ENCODE results near the gene SFXN5. TPM values are rescaled to one million over a fixed set of nuclear protein-coding genes. Genes with fewer than 3 reads are reported as not detected.
"Not testable (repeated sequence)": the region's sequence is repeated elsewhere in the genome, so short reads cannot be mapped to it uniquely, and the experiment has no call there.

The SFXN5 gene, protein sequence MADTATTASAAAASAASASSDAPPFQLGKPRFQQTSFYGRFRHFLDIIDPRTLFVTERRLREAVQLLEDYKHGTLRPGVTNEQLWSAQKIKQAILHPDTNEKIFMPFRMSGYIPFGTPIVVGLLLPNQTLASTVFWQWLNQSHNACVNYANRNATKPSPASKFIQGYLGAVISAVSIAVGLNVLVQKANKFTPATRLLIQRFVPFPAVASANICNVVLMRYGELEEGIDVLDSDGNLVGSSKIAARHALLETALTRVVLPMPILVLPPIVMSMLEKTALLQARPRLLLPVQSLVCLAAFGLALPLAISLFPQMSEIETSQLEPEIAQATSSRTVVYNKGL
- 10 to 100 TPM; 25.2 to 33.7 (median 27.5) TPM for polyA plus RNA-seq (ENCODE audit: insufficient read length in 4 of 4)

DNA sequence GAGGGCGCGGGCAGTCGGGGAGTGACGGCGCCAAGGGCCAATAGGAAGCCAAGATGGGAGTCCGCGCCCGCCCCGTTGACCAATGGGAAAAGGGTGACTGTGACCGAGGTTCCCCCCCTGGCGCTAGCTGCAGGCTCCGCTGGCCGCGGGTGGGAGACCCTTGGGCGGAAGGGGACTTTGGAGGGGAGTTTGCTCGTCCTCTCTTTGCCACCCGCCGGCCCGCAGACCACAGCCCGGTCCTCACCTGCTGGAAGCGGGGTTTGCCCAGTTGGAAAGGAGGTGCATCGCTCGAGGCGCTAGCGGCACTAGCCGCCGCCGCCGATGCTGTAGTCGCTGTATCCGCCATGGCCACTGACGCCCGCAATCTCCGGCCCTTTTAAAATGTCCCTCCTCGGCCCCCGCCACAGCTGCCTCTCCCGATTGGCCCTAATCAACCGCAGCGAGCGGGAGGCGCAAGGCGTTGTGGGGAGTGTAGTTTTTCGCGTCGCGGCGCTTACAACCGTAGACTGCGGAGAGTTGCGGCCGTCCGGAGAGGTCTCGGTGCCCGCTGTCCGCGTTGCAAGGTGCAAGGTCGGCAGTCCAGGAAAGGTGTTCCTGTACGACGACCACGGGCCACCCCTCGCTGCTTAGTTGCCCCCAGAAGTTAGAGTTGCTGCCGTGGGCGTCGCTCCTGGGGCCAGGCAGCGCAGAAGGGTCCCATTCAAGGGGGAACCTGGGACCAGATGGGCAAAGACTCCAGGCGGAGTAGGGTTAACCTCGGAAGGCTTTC lies at the start of gene SFXN5:
SFXN5 (minus strand) TSS at position 353 of the 769 bp plus-strand sequence; CDS start at position 346, 7 bp downstream.
- DNase-seq (ENCODE audit: low read depth in 4 of 4, low spot score in 2 of 4) = peak; percentile 91 to 95 (median 94)

DNA sequence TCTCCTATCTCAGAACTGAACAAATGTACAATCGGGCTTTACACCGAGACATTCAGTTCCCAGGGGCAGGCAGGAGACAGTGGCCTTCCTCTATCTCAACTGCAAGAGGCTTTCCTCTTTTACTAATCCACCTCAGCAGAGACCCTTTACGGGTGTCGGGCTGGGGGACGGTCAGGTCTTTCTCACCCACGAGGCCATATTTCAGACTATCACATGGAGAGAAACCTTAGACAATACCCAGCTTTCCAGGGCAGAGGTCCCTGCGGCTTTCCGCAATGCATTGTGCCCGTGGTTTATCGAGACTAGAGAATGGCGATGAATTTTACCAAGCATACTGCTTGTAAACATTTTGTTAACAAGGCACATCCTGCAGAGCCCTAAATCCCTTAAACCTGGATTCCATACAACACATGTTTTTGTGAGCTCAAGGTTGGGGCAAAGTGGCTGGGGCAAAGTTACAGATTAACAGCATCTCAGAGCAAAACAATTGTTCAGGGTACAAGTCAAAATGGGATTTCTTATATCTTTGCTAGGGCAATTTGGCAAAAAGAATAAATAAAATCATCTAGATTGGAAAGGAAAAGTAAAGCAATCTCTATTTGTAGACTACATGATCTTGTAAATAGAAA lies 48.2 kb upstream of the SFXN5 start:
- DNase-seq (ENCODE audit: low read depth in 4 of 4, low spot score in 2 of 4) = not testable (repeated sequence)

DNA sequence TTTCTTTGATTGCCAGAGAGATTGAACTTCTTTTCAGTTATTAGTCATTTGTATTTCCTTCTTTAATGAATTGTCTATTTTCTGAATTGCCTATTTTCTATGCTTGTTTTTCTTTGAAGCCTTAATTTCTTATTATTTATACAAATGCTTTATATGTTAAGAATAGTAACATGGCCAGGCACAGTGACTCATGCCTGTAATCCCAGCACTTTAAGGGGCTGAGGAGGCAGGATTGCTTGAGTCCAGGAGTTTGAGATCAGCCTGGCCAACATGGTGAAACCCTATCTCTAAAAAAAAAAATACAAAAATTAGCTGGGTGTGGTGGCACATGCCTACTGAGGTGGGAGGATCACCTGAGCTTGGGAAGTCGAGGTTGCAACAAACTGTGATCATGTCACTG lies 45.9 kb upstream of the SFXN5 start:
- no peak for DNase-seq (ENCODE audit: low read depth in 4 of 4, low spot score in 2 of 4)

- DNase-seq (ENCODE audit: low read depth in 4 of 4, low spot score in 2 of 4) = no peak
Observed at GRCh38 chr2:73116182-73116960, 44.9 kb upstream of the SFXN5 start.

DNA sequence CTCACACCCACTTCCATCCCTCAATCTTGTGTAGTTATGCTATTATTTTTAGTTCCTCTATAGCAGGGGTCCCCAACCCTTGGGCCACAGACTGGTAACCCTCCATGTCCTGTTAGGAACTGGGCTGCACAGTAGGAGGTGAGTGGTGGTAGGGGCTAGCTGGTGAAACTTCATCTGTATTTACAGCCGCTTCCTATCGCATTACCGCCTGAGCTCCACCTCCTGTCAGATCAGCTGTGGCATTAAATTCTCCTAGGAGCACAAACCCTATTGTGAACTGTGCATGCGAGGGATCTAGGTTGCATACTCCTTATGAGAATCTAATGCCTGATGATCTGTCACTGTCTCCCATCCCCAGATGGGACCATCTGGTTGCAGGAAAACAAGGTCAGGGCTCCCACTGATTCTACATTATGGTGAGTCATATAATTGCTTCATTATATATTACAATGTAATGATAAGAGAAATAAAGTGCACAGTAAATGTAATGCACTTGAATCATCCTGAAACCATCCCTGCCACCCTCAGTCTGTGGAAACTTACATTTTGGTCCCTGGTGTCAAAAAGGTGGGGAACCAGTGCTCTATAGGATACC lies 42.9 kb upstream of the SFXN5 start:
- DNase-seq (ENCODE audit: low read depth in 4 of 4, low spot score in 2 of 4) = no peak

GRCh38 chr2:73112913-73113854 lies 41.7 kb upstream of the SFXN5 start, which contains the start of gene RAB11FIP5:
Gene RAB11FIP5, minus strand, starts transcription at chr2:73112948. Its CDS starts 171 bp downstream, at chr2:73112777.
- peak in 1 of 4 donors; percentile 21 for DNase-seq (ENCODE audit: low read depth in 4 of 4, low spot score in 2 of 4)

GRCh38 chr2:73112026-73112912 lies 40.8 kb upstream of the SFXN5 start:
- DNase-seq (ENCODE audit: low read depth in 4 of 4, low spot score in 2 of 4) = no peak

DNA sequence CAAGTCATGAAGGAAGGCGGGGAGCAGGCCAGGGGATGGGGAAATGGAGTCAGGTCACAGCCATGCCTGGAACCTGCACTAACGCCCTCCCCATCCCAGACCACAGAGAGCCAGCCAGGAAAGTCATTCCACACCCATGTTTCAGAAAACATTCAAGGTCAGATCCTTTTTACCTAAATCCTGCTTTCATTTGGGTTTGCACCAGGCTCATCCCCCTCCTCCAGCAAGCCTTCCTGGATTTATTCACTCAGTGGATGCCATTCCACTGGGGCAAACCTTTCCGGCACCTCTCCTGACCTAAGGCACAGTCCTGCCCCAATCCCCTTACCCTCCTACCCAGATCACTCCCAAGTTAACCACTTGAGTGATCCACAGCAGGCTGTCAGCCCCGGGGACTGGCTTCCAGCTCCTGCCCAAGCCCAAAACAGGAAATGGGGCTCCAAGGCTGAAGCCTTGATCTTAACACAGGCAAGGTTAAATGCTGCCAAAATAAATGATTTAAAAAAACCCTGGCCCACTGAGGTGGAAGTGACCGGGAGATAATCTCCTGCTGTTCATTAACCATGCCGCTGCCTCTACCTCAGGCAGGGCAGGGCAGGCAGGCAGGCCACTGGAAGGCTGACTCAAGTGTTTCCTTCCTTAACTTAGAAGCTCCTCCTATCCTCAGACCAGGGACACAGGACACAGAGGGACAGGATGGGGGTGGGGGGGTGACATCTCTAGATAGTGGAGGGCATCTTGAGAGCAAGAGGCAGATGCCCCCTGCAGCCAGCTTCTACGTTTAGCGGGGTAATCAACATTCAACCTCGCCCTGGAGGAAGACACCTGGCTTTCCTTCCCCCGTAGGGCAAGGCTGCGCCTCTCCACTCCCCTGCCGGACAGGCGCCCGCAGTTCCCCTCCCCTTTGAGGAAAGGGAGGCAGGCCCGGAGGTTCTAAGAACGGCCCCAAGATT lies 39.8 kb upstream of the SFXN5 start:
- DNase-seq (ENCODE audit: low read depth in 4 of 4, low spot score in 2 of 4) = no peak

- DNase-seq (ENCODE audit: low read depth in 4 of 4, low spot score in 2 of 4) = no peak
Observed at GRCh38 chr2:73110168-73111072, 38.9 kb upstream of the SFXN5 start.

DNA sequence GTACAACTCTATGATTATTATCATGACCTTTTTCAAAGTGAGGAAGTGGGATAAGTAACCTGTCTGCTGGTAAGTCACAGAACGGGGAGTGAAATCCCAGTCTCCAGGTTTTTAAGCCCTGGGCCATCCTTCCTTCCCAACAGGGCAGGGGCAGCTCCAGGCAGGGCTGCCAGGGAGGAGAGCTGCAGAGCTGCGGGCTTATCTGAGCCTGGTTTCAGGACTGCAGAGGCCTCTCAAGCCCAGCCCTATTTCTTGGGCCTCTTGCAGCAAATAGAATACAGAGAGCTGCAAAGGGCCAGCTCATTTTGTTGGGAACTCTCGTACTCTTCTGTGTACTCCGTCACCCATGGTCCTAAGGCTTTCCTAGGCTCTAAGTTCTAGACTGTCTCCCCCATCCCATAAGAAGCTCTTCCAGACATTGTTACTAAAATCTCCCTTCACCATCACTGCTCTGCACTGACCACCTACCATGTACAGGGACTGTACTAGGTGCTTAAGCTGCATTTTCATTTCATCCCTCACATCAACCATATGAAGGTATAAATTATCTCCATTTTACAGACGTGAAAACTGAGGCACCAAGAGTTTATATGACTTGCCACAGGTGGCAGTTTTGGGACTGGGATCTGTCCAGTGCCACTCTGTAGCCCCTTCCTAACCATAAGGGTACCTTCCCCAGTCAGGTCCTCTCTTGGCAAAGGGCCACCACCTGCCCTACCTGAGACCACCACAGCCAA lies 38.1 kb upstream of the SFXN5 start:
- no peak for DNase-seq (ENCODE audit: low read depth in 4 of 4, low spot score in 2 of 4)

- DNase-seq (ENCODE audit: low read depth in 4 of 4, low spot score in 2 of 4) = no peak
Observed at GRCh38 chr2:73107211-73107926, 35.9 kb upstream of the SFXN5 start.

DNA sequence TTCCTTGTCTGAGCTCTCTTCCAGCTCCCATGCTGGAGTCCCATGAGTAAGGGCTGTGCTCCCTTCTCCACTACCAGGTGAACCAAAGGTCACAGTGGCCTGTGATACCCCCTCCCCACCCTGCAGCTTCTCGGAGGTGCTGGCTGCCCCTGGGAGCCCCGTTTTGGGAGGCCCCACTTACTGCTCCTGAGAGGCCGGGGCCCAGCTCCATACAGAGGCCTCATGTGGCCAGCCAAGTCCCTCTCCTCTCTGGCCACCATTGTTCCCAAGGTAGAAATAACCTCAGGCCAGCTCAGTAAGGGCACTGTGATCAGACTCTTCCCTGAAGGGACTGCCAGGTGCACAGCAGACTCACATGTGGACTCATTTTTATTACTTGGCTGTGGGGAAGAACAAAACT lies 35.3 kb upstream of the SFXN5 start:
- DNase-seq (ENCODE audit: low read depth in 4 of 4, low spot score in 2 of 4) = no peak

- DNase-seq (ENCODE audit: low read depth in 4 of 4, low spot score in 2 of 4) = no peak
Observed at GRCh38 chr2:73105511-73105971, 34.0 kb upstream of the SFXN5 start.

GRCh38 chr2:73104933-73105332 lies 33.4 kb upstream of the SFXN5 start:
- no peak for DNase-seq (ENCODE audit: low read depth in 4 of 4, low spot score in 2 of 4)
